Measurements from ENCODE around the gene COL28A1.
"Not testable (repeated sequence)": the region's sequence is repeated elsewhere in the genome, so short reads cannot be mapped to it uniquely, and the experiment has no call there.

The COL28A1 gene

GRCh38 chr7:7464991-7465765, 70.5 kb downstream of the COL28A1 start:
- not testable (repeated sequence) for DNase-seq (ENCODE audit: low spot score)

- no peak for DNase-seq (ENCODE audit: low spot score)
These were observed 81.7 kb downstream of the COL28A1 start for GRCh38 chr7:7454000-7454399.

- no peak for DNase-seq (ENCODE audit: low spot score)
These were observed 83.0 kb downstream of the COL28A1 start for GRCh38 chr7:7452652-7453051.

- DNase-seq (ENCODE audit: low spot score), result no peak
These were observed 83.6 kb downstream of the COL28A1 start for GRCh38 chr7:7452119-7452518.

GRCh38 chr7:7449055-7449454, 86.6 kb downstream of the COL28A1 start:
- DNase-seq (ENCODE audit: low spot score), result no peak

GRCh38 chr7:7446616-7447015, 89.1 kb downstream of the COL28A1 start:
- no peak for DNase-seq (ENCODE audit: low spot score)

GRCh38 chr7:7443806-7444350, 91.8 kb downstream of the COL28A1 start:
- no peak for DNase-seq (ENCODE audit: low spot score)

GRCh38 chr7:7439564-7439963, 96.1 kb downstream of the COL28A1 start:
- DNase-seq (ENCODE audit: low spot score), result no peak

GRCh38 chr7:7438851-7439250, 96.8 kb downstream of the COL28A1 start:
- peak; percentile 77 for DNase-seq (ENCODE audit: low spot score)

- DNase-seq (ENCODE audit: low spot score), result no peak
These were observed 99.7 kb downstream of the COL28A1 start for GRCh38 chr7:7435978-7436377.

GRCh38 chr7:7434329-7434728, 101.3 kb downstream of the COL28A1 start:
- no peak for DNase-seq (ENCODE audit: low spot score)

GRCh38 chr7:7433811-7434210, 101.9 kb downstream of the COL28A1 start:
- DNase-seq (ENCODE audit: low spot score), result no peak

- no peak for DNase-seq (ENCODE audit: low spot score)
These were observed 102.7 kb downstream of the COL28A1 start for GRCh38 chr7:7432979-7433378.

GRCh38 chr7:7428806-7429205, 106.9 kb downstream of the COL28A1 start:
- no peak for DNase-seq (ENCODE audit: low spot score)

GRCh38 chr7:7427363-7427762, 108.3 kb downstream of the COL28A1 start:
- DNase-seq (ENCODE audit: low spot score), result no peak

GRCh38 chr7:7426676-7427075, 109.0 kb downstream of the COL28A1 start:
- DNase-seq (ENCODE audit: low spot score), result no peak

- no peak for DNase-seq (ENCODE audit: low spot score)
These were observed 110.4 kb downstream of the COL28A1 start for GRCh38 chr7:7425321-7425720.

GRCh38 chr7:7424151-7424873, 111.4 kb downstream of the COL28A1 start:
- peak; percentile 87 for DNase-seq (ENCODE audit: low spot score)

GRCh38 chr7:7422641-7423040, 113.0 kb downstream of the COL28A1 start:
- DNase-seq (ENCODE audit: low spot score), result no peak

- DNase-seq (ENCODE audit: low spot score), result no peak
These were observed 113.8 kb downstream of the COL28A1 start for GRCh38 chr7:7421826-7422225.

GRCh38 chr7:7418997-7419396, 116.7 kb downstream of the COL28A1 start:
- no peak for DNase-seq (ENCODE audit: low spot score)

GRCh38 chr7:7417851-7418250, 117.8 kb downstream of the COL28A1 start:
- DNase-seq (ENCODE audit: low spot score), result no peak

GRCh38 chr7:7417414-7417813, 118.3 kb downstream of the COL28A1 start:
- no peak for DNase-seq (ENCODE audit: low spot score)
